ENCODE data around the gene CCDC43. TPM values are rescaled to one million over a fixed set of nuclear protein-coding genes. Genes with fewer than 3 reads are reported as not detected.
A peak's percentile ranks its signal among the peaks of the same experiment; 100 is the strongest.

Gene CCDC43
- total RNA-seq, 1 experiment from 2014 or later, result 33.0 TPM

GRCh38 chr17:44688200-44688599 is 1.4 kb downstream of the CCDC43 start:
- intact Hi-C loops (cut with micrococcal nuclease), result no loop called here
- Histone ChIP-seq H3K27me3 (ENCODE audit: insufficient read depth, low read length) (no peaks in the 10 kb centered on the region), H3K9me3 (ENCODE audit: control insufficient read depth in 1 of 2, insufficient read depth in 1 of 2, low read depth in 1 of 2, low read length in 2 of 2) (no peaks in the 10 kb centered on the region), H3K9ac (ENCODE audit: low read length) (peak overlapping the region; percentile 93), H4K20me1 (ENCODE audit: insufficient read depth) (no peaks in the 10 kb centered on the region), H3K27ac (ENCODE audit: low read depth, low read length) (no peak overlapping the region), H3K9me2 (ENCODE audit: insufficient read depth) (no peaks in the 10 kb centered on the region), H3K4me1 (ENCODE audit: control insufficient read depth in 1 of 2, insufficient read depth in 2 of 2, low read length in 2 of 2) (peaks cover 13 to 26% of the 10 kb centered on the region in 2 experiments), H3K79me2 (ENCODE audit: insufficient read depth, low read length) (peaks cover 37% of the 10 kb centered on the region), H3K4me3 (replicated peaks in 1 of 2; ENCODE audit: low read depth in 1 of 2, low read length in 2 of 2) (peak overlapping the region; percentile 98), H3K36me3 (ENCODE audit: control insufficient read depth in 1 of 2, insufficient read depth in 2 of 2, low read length in 2 of 2) (peaks cover 2 to 5% of the 10 kb centered on the region in 2 experiments; a peak in 1 of 4 replicates), H3K4me2 (ENCODE audit: low read length) (peak overlapping the region; percentile 99), H2AFZ (ENCODE audit: low read depth, low read length, poor library complexity, severe bottlenecking) (no peak overlapping the region)
- no peak for TF ChIP-seq EZH2phosphoT487 (IDR thresholded peaks at IDR 0.05; ENCODE audit: borderline replicate concordance)
- TF ChIP-seq YY1 (IDR thresholded peaks at IDR 0.05; ENCODE audit: extremely low read depth, insufficient replicate concordance, low read depth, low read length), result no peak
- TF ChIP-seq TCF7L2 (IDR thresholded peaks at IDR 0.05; ENCODE audit: borderline replicate concordance, extremely low read depth, insufficient read depth, insufficient read length), result no peak
- no peak for TF ChIP-seq SRF (IDR thresholded peaks at IDR 0.05; ENCODE audit: low read depth)
- TF ChIP-seq SIN3A (IDR thresholded peaks at IDR 0.05; ENCODE audit: low read depth), result no peak
- TF ChIP-seq CBX3 (IDR thresholded peaks at IDR 0.05; ENCODE audit: low read depth), result no peak
- TF ChIP-seq ZNF274 (IDR thresholded peaks at IDR 0.05; ENCODE audit: low read depth, low read length), result no peak
- TF ChIP-seq ELF1 (IDR thresholded peaks at IDR 0.05; ENCODE audit: borderline replicate concordance, low read depth), result no peak
- TF ChIP-seq POLR2A (IDR thresholded peaks at IDR 0.05; ENCODE audit: borderline replicate concordance, extremely low read depth, insufficient read depth, insufficient read length), result no peak
- TF ChIP-seq EZH2 (IDR thresholded peaks at IDR 0.05), result no peak
- TF ChIP-seq CEBPB (IDR thresholded peaks at IDR 0.05; ENCODE audit: low read depth), result no peak
- no peak for TF ChIP-seq SP1 (IDR thresholded peaks at IDR 0.05; ENCODE audit: low read depth)
- TF ChIP-seq, protein P1, sequence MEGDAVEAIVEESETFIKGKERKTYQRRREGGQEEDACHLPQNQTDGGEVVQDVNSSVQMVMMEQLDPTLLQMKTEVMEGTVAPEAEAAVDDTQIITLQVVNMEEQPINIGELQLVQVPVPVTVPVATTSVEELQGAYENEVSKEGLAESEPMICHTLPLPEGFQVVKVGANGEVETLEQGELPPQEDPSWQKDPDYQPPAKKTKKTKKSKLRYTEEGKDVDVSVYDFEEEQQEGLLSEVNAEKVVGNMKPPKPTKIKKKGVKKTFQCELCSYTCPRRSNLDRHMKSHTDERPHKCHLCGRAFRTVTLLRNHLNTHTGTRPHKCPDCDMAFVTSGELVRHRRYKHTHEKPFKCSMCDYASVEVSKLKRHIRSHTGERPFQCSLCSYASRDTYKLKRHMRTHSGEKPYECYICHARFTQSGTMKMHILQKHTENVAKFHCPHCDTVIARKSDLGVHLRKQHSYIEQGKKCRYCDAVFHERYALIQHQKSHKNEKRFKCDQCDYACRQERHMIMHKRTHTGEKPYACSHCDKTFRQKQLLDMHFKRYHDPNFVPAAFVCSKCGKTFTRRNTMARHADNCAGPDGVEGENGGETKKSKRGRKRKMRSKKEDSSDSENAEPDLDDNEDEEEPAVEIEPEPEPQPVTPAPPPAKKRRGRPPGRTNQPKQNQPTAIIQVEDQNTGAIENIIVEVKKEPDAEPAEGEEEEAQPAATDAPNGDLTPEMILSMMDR (IDR thresholded peaks at IDR 0.05 in 2 of 3, conservative IDR thresholded peaks at IDR 0.05 in 1 of 3; ENCODE audit: borderline replicate concordance in 1 of 3, insufficient read depth in 1 of 3, low read depth in 2 of 3, low read length in 2 of 3), result no peak
- POLR2A ChIA-PET, result interaction anchor here (1.2 kb wide), 1 partner anchor 71 kb away, joined by 3 read pairs; the partner anchor contains the start of gene ADAM11
- ATAC-seq (no peak), DNase-seq (ENCODE audit: low read depth, low spot score) (no peak)
- no TSS peak for BruUV-seq (replicated peaks)
- RAD21 ChIA-PET (ENCODE audit: low non-redundant PET in 1 of 2, low total read pairs in 2 of 2, uncharacterized antibody in 2 of 2, unreplicated experiment in 2 of 2), result no interaction called here
- CTCF ChIA-PET, result no interaction called here

Measured in HCT116 (cell line).